ENCODE measurements around the gene CRTAP.
"Not testable (repeated sequence)": the region's sequence is repeated elsewhere in the genome, so short reads cannot be mapped to it uniquely, and the experiment has no call there.

Gene CRTAP

GRCh38 chr3:33139996-33140395, 26.2 kb downstream of the CRTAP start:
- DNase-seq, result no peak

GRCh38 chr3:33141006-33141405, 27.2 kb downstream of the CRTAP start:
- no peak for DNase-seq

- no peak for DNase-seq
Observed at GRCh38 chr3:33144433-33144832, 30.6 kb downstream of the CRTAP start.

GRCh38 chr3:33145221-33145900, 31.5 kb downstream of the CRTAP start:
- no peak for DNase-seq

- DNase-seq, result no peak
Observed at GRCh38 chr3:33145901-33146580, 32.2 kb downstream of the CRTAP start.

GRCh38 chr3:33146791-33147445, 33.1 kb downstream of the CRTAP start:
- DNase-seq, result no peak

GRCh38 chr3:33149342-33149741, 35.5 kb downstream of the CRTAP start:
- DNase-seq, result no peak

- no peak for DNase-seq
Observed at GRCh38 chr3:33152363-33153360, 38.8 kb downstream of the CRTAP start.

GRCh38 chr3:33153782-33154181, 40.0 kb downstream of the CRTAP start:
- DNase-seq, result no peak

- DNase-seq, result no peak
Observed at GRCh38 chr3:33155301-33155700, 41.5 kb downstream of the CRTAP start.

- DNase-seq, result no peak
Observed at GRCh38 chr3:33159234-33159633, 45.4 kb downstream of the CRTAP start.

GRCh38 chr3:33159981-33160380, 46.2 kb downstream of the CRTAP start:
- no peak for DNase-seq

- DNase-seq, result not testable (repeated sequence)
Observed at GRCh38 chr3:33162621-33163020, 48.8 kb downstream of the CRTAP start.

GRCh38 chr3:33165372-33165771, 51.6 kb downstream of the CRTAP start:
- no peak for DNase-seq

- no peak for DNase-seq
Observed at GRCh38 chr3:33166095-33166494, 52.3 kb downstream of the CRTAP start.

GRCh38 chr3:33167284-33167683, 53.5 kb downstream of the CRTAP start:
- no peak for DNase-seq

- no peak for DNase-seq
Observed at GRCh38 chr3:33167716-33168336, 54.0 kb downstream of the CRTAP start.

- no peak for DNase-seq
Observed at GRCh38 chr3:33170531-33170930, 56.7 kb downstream of the CRTAP start.

GRCh38 chr3:33171580-33171979, 57.8 kb downstream of the CRTAP start:
- DNase-seq, result no peak

GRCh38 chr3:33173103-33173502, 59.3 kb downstream of the CRTAP start:
- DNase-seq, result no peak

GRCh38 chr3:33173672-33174071, 59.9 kb downstream of the CRTAP start:
- no peak for DNase-seq

GRCh38 chr3:33174095-33174494, 60.3 kb downstream of the CRTAP start:
- no peak for DNase-seq

All from right kidney (tissue), 1 donor.